ENCODE measurements around the gene PJVK.
"Not testable (repeated sequence)": the region's sequence is repeated elsewhere in the genome, so short reads cannot be mapped to it uniquely, and the experiment has no call there.

PJVK gene

GRCh38 chr2:178450774-178451525, at the start of gene PJVK, which contains the start of gene PRKRA:
Gene PJVK (plus strand): TSS chr2:178451378. CDS start chr2:178453410, 2,032 bp downstream.
Gene PRKRA (minus strand): TSS chr2:178451175. CDS start chr2:178451030, 145 bp downstream.
- H3K27ac ChIP-seq = peak within 1 kb of the TSS; percentile 93
- no peak for TF ChIP-seq CTCF (conservative IDR thresholded peaks at IDR 0.05)

DNA sequence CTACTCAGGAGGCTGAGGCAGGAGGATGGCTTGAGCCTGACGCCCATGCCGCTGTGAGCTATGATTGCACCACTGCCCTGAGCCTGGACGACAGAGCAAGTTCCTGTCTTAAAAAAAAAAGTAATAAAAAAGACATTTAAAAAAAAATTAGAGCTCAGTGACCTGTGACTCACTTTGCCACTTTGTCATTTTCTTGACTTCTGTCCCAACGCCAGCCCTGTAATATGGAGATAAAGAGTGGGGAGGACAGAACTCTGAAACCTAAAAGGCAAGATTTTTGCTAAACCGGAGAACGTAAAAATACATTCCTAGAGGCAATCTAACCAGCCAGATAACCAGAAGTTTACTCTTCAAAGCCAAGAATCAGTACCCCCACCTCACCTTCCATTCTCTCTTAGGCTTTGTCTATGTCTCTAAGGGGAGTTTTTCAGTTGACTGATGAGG, 49.2 kb upstream of the PJVK start:
- TF ChIP-seq CTCF (conservative IDR thresholded peaks at IDR 0.05) = no peak
- no peak overlapping the region for H3K27ac ChIP-seq

DNA sequence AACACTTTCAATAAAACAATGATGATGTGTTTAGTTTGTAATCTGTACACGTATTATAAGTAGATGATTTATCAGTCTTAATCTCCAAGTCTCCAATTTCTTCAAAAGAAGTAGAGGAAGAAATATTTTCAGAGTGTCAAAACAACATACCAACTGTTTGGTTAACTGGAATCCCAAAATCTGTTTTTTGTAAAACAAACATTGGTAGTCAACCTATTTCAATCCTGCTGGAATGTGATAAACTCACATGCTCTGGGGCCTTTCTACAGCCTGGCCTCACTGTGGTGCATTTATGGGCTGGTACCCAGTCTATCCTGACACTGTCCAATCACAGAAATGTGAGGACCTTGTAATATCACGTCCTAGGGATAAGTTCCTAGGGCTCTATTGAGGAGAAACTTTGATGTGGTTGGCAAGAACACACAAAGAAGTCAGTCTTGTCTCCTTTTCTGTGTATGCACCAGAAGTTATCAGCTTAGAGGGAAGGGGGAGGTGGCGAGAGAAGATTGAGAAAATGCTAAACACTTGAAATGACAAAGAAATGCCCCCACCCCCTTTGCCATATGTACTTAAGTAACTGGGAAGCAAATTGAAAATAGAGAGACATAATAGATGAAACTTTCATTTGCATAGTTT, 47.4 kb upstream of the PJVK start:
- no peak overlapping the region for H3K27ac ChIP-seq
- no peak for TF ChIP-seq CTCF (conservative IDR thresholded peaks at IDR 0.05)

- TF ChIP-seq CTCF (conservative IDR thresholded peaks at IDR 0.05) = no peak
- no peak overlapping the region for H3K27ac ChIP-seq
These were observed 46.8 kb upstream of the PJVK start for GRCh38 chr2:178404368-178404767.

- no peak overlapping the region for H3K27ac ChIP-seq
- no peak for TF ChIP-seq CTCF (conservative IDR thresholded peaks at IDR 0.05)
These were observed 41.9 kb upstream of the PJVK start for GRCh38 chr2:178409261-178409660.

DNA sequence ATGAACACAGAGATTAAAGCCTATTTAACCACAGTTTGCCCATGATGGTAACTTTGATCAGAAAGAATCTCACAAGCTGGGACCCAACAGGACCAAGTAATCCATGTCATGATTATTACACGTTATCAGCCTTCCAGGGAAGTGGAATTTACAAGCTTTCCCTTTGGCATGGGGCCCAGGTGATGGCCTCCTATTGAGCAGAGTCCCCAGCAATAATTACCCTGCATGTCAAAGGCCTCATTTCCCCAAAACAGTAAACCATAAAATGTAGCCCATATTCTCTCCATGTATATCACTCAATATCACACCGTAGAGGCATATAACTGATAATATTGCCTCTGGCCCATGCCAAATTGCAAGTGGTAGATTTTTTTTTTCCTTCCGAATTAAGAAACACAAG, 39.1 kb upstream of the PJVK start:
- no peak for TF ChIP-seq CTCF (conservative IDR thresholded peaks at IDR 0.05)
- H3K27ac ChIP-seq = no peak overlapping the region

DNA sequence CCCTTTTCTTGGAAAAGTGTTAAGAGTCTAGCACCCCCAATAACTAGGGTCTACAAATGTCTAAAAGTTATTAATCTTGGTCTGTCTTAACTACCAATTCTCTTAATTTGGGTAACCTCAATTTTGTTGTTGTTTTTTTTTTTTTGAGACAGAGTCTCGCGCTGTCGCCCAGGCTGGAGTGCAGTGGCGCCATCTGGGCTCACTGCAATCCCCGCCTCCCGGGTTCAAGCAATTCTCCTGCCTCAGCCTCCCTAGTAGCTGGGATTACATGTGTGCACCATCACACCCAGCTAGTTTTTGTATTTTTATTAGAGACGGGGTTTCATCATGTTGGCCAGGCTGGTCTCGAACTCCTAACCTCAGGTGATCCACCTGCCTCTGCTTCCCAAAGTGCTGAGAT, 38.7 kb upstream of the PJVK start:
- H3K27ac ChIP-seq = not testable (repeated sequence)

All from VCaP (cell line).